ENCODE results near the gene SMYD3.

DNA sequence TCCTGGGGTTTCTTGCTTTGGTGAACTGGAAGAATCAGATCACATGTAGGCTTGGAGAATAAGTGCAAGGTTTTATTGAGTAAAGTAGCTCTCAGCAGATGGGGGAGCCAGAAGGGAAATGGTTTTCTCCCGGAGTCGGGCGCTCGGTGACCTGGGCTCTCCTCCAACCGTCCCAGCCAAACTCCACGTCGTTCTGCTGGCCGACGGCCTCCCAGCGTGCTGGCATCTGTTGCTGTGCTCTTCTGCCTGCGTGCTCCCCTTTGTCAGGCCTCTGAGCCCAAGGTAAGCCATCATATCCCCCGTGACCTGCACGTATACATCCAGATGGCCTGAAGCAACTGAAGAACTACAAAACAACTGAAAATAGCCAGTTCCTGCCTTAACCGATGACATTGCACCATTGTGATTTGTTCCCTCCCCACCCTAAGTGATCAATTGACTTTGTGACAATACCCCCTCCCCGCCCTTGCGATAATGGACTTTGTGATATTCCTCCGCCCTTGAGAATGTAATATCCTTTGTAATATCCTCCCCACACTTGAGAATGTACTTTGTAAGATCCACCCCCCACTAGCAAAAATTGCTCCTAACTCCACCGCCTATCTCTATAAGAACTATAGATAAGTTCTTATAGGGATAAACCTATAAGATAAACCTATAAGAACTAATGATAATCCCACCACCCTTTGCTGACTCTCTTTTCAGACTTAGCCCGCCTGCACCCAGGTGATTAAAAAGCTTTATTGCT, 88.3 kb downstream of the SMYD3 start:
- TF ChIP-seq CTCF (IDR thresholded peaks at IDR 0.05; ENCODE audit: borderline replicate concordance, extremely low read depth, low read length, poor library complexity, severe bottlenecking) (no peak), EZH2 (IDR thresholded peaks at IDR 0.05; ENCODE audit: borderline replicate concordance, low read depth, low read length, severe bottlenecking) (no peak)

All from DND-41 (cell line).